KOPT-K1 (cell line): ENCODE data around the gene ALK.

Experiments
- H3K27ac ChIP-seq: fragments of 200-600 bp; sonication (generic); 2 replicates; pipeline ENCODE4 v1.5.1; 2016; ENCODE audit warnings: antibody characterized with exemption, mild to moderate bottlenecking, low read depth, low read length; ENCODE audit not compliant: poor library complexity, severe bottlenecking
- H3K36me3 ChIP-seq: fragments of 200-600 bp; sonication (generic); 2 replicates; pipeline ENCODE4 v1.5.1; 2017; ENCODE audit warnings: antibody characterized with exemption, mild to moderate bottlenecking, low read length, moderate library complexity; ENCODE audit not compliant: insufficient read depth
- H3K9me3 ChIP-seq: fragments of 200-600 bp; sonication (generic); 2 replicates; pipeline ENCODE4 v1.5.1; 2017; ENCODE audit warnings: antibody characterized with exemption, low read length, mild to moderate bottlenecking; ENCODE audit not compliant: insufficient read depth, poor library complexity, severe bottlenecking

ALK gene

DNA sequence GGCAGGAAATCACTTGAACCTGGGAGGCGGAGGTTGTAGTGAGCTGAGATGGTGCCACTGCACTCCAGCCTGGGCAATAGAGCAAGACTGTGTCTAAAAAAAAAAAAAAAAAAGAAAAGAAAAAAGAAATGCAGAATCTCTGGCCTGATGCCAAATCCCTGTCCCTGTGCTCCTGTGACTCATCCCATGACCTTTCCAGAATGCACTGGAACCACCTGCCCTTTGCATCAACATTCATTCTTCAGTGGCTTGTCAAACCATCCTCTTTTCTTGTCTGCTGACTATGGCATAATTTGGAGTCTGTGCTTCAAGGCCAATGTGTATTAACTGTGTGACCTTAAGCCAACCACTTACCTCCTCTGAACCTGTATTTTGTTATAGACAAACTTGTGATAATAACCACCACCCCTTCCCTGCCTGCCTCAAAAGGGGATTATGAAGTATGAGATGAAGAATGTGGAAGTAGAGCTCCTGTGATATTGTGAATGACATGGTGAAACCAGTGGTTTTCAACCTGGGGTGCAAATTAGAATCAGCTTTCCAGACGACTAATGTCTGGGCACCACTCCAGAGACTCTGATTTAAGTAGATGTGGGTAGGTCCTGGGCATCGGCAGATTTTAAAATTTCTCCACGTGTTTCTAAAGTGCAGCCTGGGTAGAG, 616.9 kb downstream of the ALK start:
- H3K27ac ChIP-seq: no peak overlapping the region
- no peaks in the 10 kb centered on the region for H3K9me3 ChIP-seq
- H3K36me3 ChIP-seq: no peaks in the 10 kb centered on the region

- Histone ChIP-seq H3K36me3 (no peaks in the 10 kb centered on the region), H3K27ac (no peak overlapping the region), H3K9me3 (no peaks in the 10 kb centered on the region)
Observed at GRCh38 chr2:29296585-29296984, 624.8 kb downstream of the ALK start.

DNA sequence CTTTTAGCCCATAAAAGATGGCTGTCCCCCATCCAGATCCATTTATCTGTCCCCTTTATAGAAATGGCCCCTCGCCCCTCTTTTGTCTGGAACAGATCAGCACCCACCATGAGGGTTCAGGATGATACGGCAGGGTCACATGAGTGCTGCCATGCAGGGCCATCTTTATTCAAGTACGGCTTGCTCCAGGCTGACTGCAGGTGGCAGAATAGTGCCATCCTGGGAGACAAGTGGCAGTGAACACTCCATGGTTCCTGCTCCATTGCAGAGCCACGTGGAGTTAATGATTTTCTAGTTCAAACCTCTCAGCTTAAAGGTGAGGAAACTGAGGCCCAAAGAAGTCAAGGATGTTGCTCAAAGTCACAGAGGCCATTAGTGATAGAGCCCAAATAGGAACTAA, 625.5 kb downstream of the ALK start:
- Histone ChIP-seq H3K27ac (no peak overlapping the region), H3K9me3 (no peaks in the 10 kb centered on the region), H3K36me3 (no peaks in the 10 kb centered on the region)

GRCh38 chr2:29293830-29294438, 627.5 kb downstream of the ALK start:
- no peak overlapping the region for H3K27ac ChIP-seq
- H3K36me3 ChIP-seq: no peaks in the 10 kb centered on the region
- H3K9me3 ChIP-seq: no peaks in the 10 kb centered on the region

DNA sequence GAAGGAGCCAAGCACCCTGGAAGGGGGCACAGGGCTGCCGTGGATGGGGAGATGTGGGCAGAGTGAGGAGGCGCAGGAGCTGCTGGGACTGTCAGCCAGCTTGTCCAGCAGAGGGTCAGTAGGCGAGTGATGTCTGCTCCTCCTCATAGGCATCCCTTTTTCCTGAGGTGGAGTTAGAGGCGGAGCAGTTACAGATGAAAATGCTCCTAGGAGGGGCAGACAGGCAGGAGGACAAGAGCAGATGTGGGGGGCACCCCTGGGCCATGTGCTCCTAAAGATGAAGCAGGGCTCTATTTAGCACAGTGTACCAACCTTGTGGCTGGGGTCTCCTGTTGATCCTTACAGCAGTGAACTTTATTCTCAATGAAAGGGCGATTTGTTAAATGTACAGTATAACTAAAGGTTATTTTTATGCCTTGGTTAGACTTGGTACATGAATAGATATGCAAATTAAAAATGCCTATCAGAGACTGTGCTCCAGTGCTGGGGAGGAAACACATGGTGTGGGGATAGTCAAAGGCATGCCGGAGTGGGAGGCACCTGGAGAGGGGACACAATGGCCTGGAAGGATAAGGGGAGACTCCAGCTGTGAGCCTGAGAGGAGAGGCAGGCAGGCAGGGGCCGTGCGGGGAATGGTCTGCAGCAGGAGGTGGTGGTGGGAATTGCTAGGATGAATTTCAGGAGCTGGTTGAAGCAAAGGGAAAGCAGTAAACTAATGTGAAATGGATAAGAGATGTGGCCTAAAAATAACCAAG, 630.9 kb downstream of the ALK start:
- H3K9me3 ChIP-seq: no peaks in the 10 kb centered on the region
- H3K36me3 ChIP-seq: no peaks in the 10 kb centered on the region
- no peak overlapping the region for H3K27ac ChIP-seq

- H3K9me3 ChIP-seq: no peaks in the 10 kb centered on the region
- H3K27ac ChIP-seq: no peak overlapping the region
- no peaks in the 10 kb centered on the region for H3K36me3 ChIP-seq
Observed at GRCh38 chr2:29284671-29285070, 636.7 kb downstream of the ALK start.

DNA sequence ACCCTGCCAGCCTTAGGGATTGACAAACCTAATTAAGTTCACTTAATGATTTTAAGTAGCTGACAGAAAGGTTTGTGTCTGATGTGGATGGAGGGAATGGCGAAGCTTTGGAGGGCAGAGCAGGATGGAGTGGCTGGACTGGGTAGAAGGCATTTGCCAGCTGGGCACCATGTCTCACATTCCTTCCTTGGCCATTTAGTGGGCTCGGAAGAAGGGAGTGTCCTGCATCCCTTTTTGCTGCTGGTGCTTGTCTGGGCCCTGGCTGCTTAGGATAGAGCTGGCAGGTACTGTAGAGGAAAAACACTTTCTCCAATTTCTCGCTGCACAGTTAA, 639.5 kb downstream of the ALK start:
- H3K9me3 ChIP-seq: no peaks in the 10 kb centered on the region
- H3K27ac ChIP-seq: no peak overlapping the region

GRCh38 chr2:29281086-29281915, 640.1 kb downstream of the ALK start:
- Histone ChIP-seq H3K9me3 (no peaks in the 10 kb centered on the region), H3K27ac (no peak overlapping the region), H3K36me3 (no peaks in the 10 kb centered on the region)

More for the DNA sequence above, 639.5 kb downstream of the ALK start:
- no peaks in the 10 kb centered on the region for H3K36me3 ChIP-seq

GRCh38 chr2:29278966-29279365, 642.4 kb downstream of the ALK start:
- Histone ChIP-seq H3K9me3 (no peaks in the 10 kb centered on the region), H3K36me3 (no peaks in the 10 kb centered on the region), H3K27ac (no peak overlapping the region)

- Histone ChIP-seq H3K9me3 (no peaks in the 10 kb centered on the region), H3K36me3 (no peaks in the 10 kb centered on the region)
Observed at GRCh38 chr2:29276151-29276550, 645.2 kb downstream of the ALK start.

DNA sequence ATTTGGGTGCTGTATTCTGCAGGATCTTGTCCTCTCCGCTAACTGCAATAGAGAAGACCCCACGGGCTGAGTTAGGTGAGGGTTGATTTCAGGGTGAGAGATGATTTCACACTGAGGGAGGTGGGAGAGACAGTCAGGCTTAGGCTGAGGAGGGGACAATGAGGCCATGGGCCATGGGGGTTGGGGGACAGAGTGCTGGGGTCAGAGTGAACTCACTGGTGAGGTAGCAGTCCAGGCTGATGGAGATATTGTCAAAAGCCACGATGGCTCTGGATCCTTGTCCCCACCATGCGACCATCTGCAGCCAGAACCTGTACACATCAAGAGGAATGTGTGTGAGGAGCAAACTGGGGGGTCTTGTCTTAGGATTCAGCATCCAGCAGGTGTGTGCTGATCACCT, 646.2 kb downstream of the ALK start:
- H3K9me3 ChIP-seq: no peaks in the 10 kb centered on the region
- H3K36me3 ChIP-seq: no peaks in the 10 kb centered on the region
- H3K27ac ChIP-seq: no peak overlapping the region

More at GRCh38 chr2:29276151-29276550, 645.2 kb downstream of the ALK start:
- no peak overlapping the region for H3K27ac ChIP-seq

- H3K9me3 ChIP-seq: no peaks in the 10 kb centered on the region
- H3K27ac ChIP-seq: no peak overlapping the region
- no peaks in the 10 kb centered on the region for H3K36me3 ChIP-seq
Observed at GRCh38 chr2:29273685-29274611, 647.4 kb downstream of the ALK start.

DNA sequence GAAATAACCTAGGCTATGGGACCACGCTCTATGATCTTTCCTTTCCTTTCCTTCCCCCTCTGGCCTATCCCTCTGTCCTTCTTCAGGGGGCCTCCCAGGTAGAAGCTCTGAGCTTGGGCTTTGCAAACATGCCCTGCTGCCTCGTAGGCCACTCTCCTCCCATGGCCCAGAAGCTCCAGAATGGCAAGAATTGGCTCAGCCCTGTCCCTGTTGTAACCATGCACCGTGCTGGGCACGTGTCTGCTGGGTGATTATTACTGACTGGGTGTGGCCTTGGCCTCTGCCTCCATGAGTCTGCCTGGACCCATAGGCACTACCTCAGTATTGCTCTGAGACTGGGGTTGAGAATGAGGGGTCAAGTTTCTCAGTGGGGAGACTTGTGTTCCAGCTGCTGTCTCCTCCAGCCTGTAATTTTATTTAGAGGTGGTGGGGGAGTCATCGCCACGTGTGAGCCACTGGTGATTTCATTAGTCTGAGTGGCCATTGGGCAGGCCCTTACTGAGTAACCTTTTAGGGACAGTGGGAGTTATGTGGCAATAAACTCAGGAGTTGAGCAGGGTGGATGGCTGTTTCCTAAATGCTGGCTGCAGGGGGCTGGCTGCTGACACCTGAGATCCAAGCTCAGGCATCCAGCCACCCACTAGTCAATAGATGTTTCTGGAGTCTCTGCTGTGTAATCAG, 648.2 kb downstream of the ALK start:
- Histone ChIP-seq H3K36me3 (no peaks in the 10 kb centered on the region), H3K9me3 (no peaks in the 10 kb centered on the region), H3K27ac (no peak overlapping the region)

- Histone ChIP-seq H3K27ac (no peak overlapping the region), H3K36me3 (no peaks in the 10 kb centered on the region), H3K9me3 (no peaks in the 10 kb centered on the region)
Observed at GRCh38 chr2:29272311-29272710, 649.1 kb downstream of the ALK start.
